Prostate gland (tissue), 2 donors: ENCODE data around the gene ROBO2.

Source experiments
- POLR2A ChIP-seq: fragments of 450-650 bp; IDR thresholded peaks from one replicate; pipeline ENCODE4 v1.6.1; 2016; ENCODE audit warnings: antibody characterized with exemption, mild to moderate bottlenecking
- TF ChIP-seq, protein P1 (sequence below), 4 experiments: fragments of 200-600 bp in 2 of 4; fragments of 450-650 bp in 2 of 4; sonication (generic) in 2 of 4; IDR thresholded peaks; 1 replicate in 3 of 4; 2 replicates in 1 of 4; pipeline ENCODE4 v1.5.1; 2016 to 2019; ENCODE audit warnings: antibody characterized with exemption in 4 of 4, mild to moderate bottlenecking in 2 of 4, moderate library complexity in 2 of 4

DNA sequence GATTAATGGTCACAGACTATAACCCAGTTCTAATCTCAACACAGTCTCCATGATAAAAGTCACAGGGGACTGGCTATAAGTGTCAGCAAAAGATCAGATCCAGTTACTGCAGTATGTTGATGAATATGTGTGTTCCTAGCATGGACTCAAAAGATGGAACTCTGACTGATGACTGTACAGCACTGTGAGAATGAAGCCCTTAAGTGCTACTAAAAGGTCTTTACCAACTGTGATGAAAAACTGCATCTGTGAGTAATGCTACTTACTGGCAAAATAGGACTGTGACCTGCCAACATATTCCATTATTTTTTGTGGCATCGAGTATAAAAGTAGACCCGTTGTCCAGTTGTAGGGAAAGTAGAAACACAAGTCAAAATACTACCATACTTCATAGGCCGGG is 284.2 kb downstream of the ROBO2 start:
- TF ChIP-seq, protein P1, sequence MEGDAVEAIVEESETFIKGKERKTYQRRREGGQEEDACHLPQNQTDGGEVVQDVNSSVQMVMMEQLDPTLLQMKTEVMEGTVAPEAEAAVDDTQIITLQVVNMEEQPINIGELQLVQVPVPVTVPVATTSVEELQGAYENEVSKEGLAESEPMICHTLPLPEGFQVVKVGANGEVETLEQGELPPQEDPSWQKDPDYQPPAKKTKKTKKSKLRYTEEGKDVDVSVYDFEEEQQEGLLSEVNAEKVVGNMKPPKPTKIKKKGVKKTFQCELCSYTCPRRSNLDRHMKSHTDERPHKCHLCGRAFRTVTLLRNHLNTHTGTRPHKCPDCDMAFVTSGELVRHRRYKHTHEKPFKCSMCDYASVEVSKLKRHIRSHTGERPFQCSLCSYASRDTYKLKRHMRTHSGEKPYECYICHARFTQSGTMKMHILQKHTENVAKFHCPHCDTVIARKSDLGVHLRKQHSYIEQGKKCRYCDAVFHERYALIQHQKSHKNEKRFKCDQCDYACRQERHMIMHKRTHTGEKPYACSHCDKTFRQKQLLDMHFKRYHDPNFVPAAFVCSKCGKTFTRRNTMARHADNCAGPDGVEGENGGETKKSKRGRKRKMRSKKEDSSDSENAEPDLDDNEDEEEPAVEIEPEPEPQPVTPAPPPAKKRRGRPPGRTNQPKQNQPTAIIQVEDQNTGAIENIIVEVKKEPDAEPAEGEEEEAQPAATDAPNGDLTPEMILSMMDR (IDR thresholded peaks at IDR 0.05): no peak
- TF ChIP-seq POLR2A: no peak
